ENCODE measurements around the gene TFR2. TPM values are rescaled to one million over a fixed set of nuclear protein-coding genes. Genes with fewer than 3 reads are reported as not detected.

Gene TFR2
- total and polyA plus RNA-seq, 2 of the 13 experiments (the other 11 are each of a cell fraction or from before 2014, with no cell fraction given), result 36.9 to 64.2 TPM

- WGBS (ENCODE audit: low lambda C conversion rate), result 75% methylated on average over 18 of the region's 24 CpGs
- TF ChIP-seq SP1 (IDR thresholded peaks at IDR 0.05) (no peak), SP1 (CRISPR knock-in tag; IDR thresholded peaks at IDR 0.05) (no peak), ZNF263 (CRISPR knock-in tag; IDR thresholded peaks at IDR 0.05) (0 out of 2 replicates have a peak, but pooled peaks have one; percentile 34), ZNF687 (CRISPR knock-in tag; IDR thresholded peaks at IDR 0.05) (peak; percentile 41), ARID5B (CRISPR knock-in tag; IDR thresholded peaks at IDR 0.05) (no peak), HMG20A (CRISPR knock-in tag; IDR thresholded peaks at IDR 0.05; ENCODE audit: borderline replicate concordance) (no peak), ZNF770 (CRISPR knock-in tag; IDR thresholded peaks at IDR 0.05) (peak; percentile 67; the same call in 1 of the 2 replicates), ZFP90 (CRISPR knock-in tag; IDR thresholded peaks at IDR 0.05; ENCODE audit: borderline replicate concordance) (no peak), RBM39 (IDR thresholded peaks at IDR 0.05; ENCODE audit: low read depth, low read length, poor library complexity, severe bottlenecking) (peak; percentile 47), ZNF501 (CRISPR knock-in tag; IDR thresholded peaks at IDR 0.05) (0 out of 2 replicates have a peak, but pooled peaks have one; percentile 17), SALL2 (CRISPR knock-in tag; IDR thresholded peaks at IDR 0.05) (0 out of 2 replicates have a peak, but pooled peaks have one; percentile 3), ZNF468 (CRISPR knock-in tag; IDR thresholded peaks at IDR 0.05) (no peak), ZEB1 (IDR thresholded peaks at IDR 0.05; ENCODE audit: insufficient replicate concordance, low read depth) (no peak)
Observed at GRCh38 chr7:100640517-100641440, 573 bp downstream of the TFR2 start.

More at GRCh38 chr7:100640517-100641440, 573 bp downstream of the TFR2 start:
- FAIRE-seq, result no peak
- in situ Hi-C loops (cut with HindIII; ENCODE audit: extremely low pct_ligation_motif_present, low pct_unique_long_range_greater_than_20kb), result no loop called here
- no peak overlapping the region for H2AFZ ChIP-seq (ENCODE audit: low read length)
- intact Hi-C loops (cut with micrococcal nuclease; ENCODE audit: unreplicated experiment), result no loop called here
- no peaks in the 10 kb centered on the region for H3K79me2 ChIP-seq (ENCODE audit: insufficient read depth, low read length)
- no peaks in the 10 kb centered on the region for H4K20me1 ChIP-seq (ENCODE audit: insufficient read depth, low read length)
- H3K27ac ChIP-seq (ENCODE audit: extremely low read length, insufficient read depth, low read length), result peak overlapping the region; percentile 88
- no peaks in the 10 kb centered on the region for H3K36me3 ChIP-seq (replicated peaks in 1 of 2; ENCODE audit: control insufficient read depth in 1 of 2, insufficient read depth in 2 of 2, low read length in 2 of 2)
- POLR2A ChIA-PET, result interaction anchor here (1.3 to 2.6 kb wide), 3 partner anchors 19 to 32 kb away, joined by 4 to 17 read pairs (median 14); partner anchors contain the start of genes GNB2 and MOSPD3
- peak overlapping the region; percentile 57 to 84 (median 64); a peak in 5 of 6 replicates for H3K4me3 ChIP-seq (replicated peaks in 1 of 3; ENCODE audit: insufficient read depth in 1 of 3, low read depth in 2 of 3, low read length in 3 of 3)
- no peaks in the 10 kb centered on the region for H3K9me3 ChIP-seq (ENCODE audit: low read length)
- H3K9ac ChIP-seq (ENCODE audit: insufficient read depth, low read depth, low read length), result peak overlapping the region; percentile 65
- H3K4me1 ChIP-seq (ENCODE audit: insufficient read depth, low read length), result peaks cover 41% of the 10 kb centered on the region
- peaks cover 4 to 5% of the 10 kb centered on the region in 2 experiments; a peak in 4 of 5 replicates for H3K27me3 ChIP-seq (ENCODE audit: control insufficient read depth in 1 of 2, insufficient read depth in 2 of 2, low read length in 2 of 2)
- CTCF ChIA-PET (ENCODE audit: low intra/inter-chr PET ratio, low total read pairs), result no interaction called here
- no peak for DNase-seq (ENCODE audit: low spot score)
- BruUV-seq (replicated peaks), result no TSS peak
- no peak for ATAC-seq
- peak overlapping the region; percentile 97 for H3K4me2 ChIP-seq (ENCODE audit: low read depth, low read length)
